ENCODE data around the gene STK10. TPM values are rescaled to one million over a fixed set of nuclear protein-coding genes. Genes with fewer than 3 reads are reported as not detected.

The STK10 gene
- total and polyA plus RNA-seq, 9 of the 15 experiments (the other 6 are each of a cell fraction or from before 2014, with no cell fraction given): 0.30 to 6.7 (median 2.4) TPM

DNA sequence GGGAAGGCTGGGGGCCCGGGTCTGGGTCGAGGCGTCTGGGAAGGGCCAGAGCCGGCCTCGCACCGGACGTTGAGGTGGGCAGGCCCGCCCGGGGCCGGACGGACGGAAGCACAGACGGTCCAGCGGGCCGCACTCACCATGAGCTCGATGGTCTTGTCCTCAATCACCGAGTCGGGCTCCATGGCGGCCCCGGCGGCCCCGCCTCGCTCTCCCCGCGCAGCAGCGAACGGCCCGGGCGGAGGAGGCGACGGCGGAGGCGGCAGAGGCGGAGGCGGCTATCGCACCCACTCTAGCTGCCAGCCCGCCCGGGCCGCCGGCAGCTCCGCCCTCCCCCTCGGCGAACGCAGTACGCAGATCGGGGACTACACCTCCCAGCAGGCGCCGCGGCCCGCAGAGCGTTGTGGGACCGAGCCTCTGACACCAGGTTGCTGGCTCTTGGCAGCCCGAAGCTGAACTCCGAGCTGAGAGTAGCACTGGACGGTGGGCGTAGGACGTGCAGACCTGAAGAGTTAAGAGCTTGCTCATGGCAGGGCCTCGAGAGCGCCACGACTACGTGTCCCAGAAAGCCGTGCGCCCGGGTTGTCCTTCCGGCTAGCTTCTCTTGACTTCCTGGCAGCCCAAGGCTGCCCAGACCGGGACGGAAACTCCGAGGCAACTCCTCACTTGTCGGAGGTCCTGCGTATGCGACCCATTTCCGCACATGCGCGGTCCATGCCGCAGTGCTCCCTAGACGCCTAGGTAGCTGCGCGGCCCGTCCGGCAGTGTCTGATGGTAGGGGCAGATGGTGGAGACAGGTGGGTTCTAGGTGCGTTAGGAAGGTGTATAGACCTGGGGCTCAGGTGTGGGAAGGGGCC lies 181.5 kb downstream of the STK10 start, which contains the start of gene FBXW11 (continued):
- TF ChIP-seq RBM39 (optimal IDR thresholded peaks at IDR 0.05; ENCODE audit: low read depth, low read length): no peak
- no peak for TF ChIP-seq ZNF695 (CRISPR knock-in tag; IDR thresholded peaks at IDR 0.05)
- TF ChIP-seq XRCC5 (IDR thresholded peaks at IDR 0.05; ENCODE audit: low read depth, low read length): no peak
- TF ChIP-seq ZNF121 (CRISPR knock-in tag; conservative IDR thresholded peaks at IDR 0.05): no peak
- TF ChIP-seq MCM7 (IDR thresholded peaks at IDR 0.05): no peak
- TF ChIP-seq ZNF589 (CRISPR knock-in tag; IDR thresholded peaks at IDR 0.05; ENCODE audit: low read depth): no peak
- no peak for TF ChIP-seq ZNF318 (IDR thresholded peaks at IDR 0.05; ENCODE audit: borderline replicate concordance in 1 of 2, low read depth in 1 of 2)
- 0 out of 2 replicates have a peak, but pooled peaks have one; percentile 8 for TF ChIP-seq CAMTA2 (CRISPR knock-in tag; conservative IDR thresholded peaks at IDR 0.05)
- TF ChIP-seq ZNF212 (CRISPR knock-in tag; IDR thresholded peaks at IDR 0.05): no peak
- TF ChIP-seq SMARCA4 (IDR thresholded peaks at IDR 0.05): no peak
- peak; percentile 90 to 92 for TF ChIP-seq NRF1 (conservative IDR thresholded peaks at IDR 0.05 in 1 of 2, IDR thresholded peaks at IDR 0.05 in 1 of 2)
- TF ChIP-seq TAF15 (IDR thresholded peaks at IDR 0.05; ENCODE audit: low read depth, low read length): peak; percentile 54; the same call in 1 of the 2 replicates
- no peak for TF ChIP-seq ZNF79 (CRISPR knock-in tag; IDR thresholded peaks at IDR 0.05; ENCODE audit: low read depth)
- TF ChIP-seq AFF4 (CRISPR knock-in tag; IDR thresholded peaks at IDR 0.05): peak; percentile 64; the same call in 1 of the 2 replicates
- TF ChIP-seq MXI1 (IDR thresholded peaks at IDR 0.05; ENCODE audit: low read depth, low read length): no peak
- TF ChIP-seq MBD2 (IDR thresholded peaks at IDR 0.05; ENCODE audit: borderline replicate concordance, low read depth): peak; percentile 76; the same call in 1 of the 2 replicates
